H9 (cell line): ENCODE measurements around the gene SRGAP1. TPM values are rescaled to one million over a fixed set of nuclear protein-coding genes. Genes with fewer than 3 reads are reported as not detected.

ENCODE experiments used
- DNase-seq: peaks from one replicate; pipeline ENCODE4 v3.0.0-alpha.2; 2017
- H2AFZ ChIP-seq: one replicate; pipeline ENCODE4 v1.6.1; 2013; ENCODE audit warnings: mild to moderate bottlenecking, low read length, control low read depth, moderate library complexity
- H2AK5ac ChIP-seq: 2 replicates; pipeline ENCODE4 v1.6.1; 2013; ENCODE audit warnings: low read length, control low read depth, mixed read lengths; ENCODE audit not compliant: insufficient read length
- H2BK120ac ChIP-seq: one replicate; pipeline ENCODE4 v1.6.1; 2013; ENCODE audit warnings: low read depth, mild to moderate bottlenecking, low read length, control low read depth, inconsistent platforms; ENCODE audit not compliant: poor library complexity, severe bottlenecking
- H2BK12ac ChIP-seq: 2 replicates; pipeline ENCODE4 v1.6.1; 2013; ENCODE audit warnings: low read length, control low read depth, mixed read lengths, low read depth; ENCODE audit not compliant: insufficient read length
- H2BK15ac ChIP-seq: 2 replicates; pipeline ENCODE4 v1.6.1; 2013; ENCODE audit warnings: low read depth, low read length, control low read depth
- H2BK20ac ChIP-seq: one replicate; pipeline ENCODE4 v1.6.1; 2013; ENCODE audit warnings: low read depth, mild to moderate bottlenecking, low read length, control low read depth, inconsistent platforms; ENCODE audit not compliant: poor library complexity, severe bottlenecking
- H2BK5ac ChIP-seq: 2 replicates; pipeline ENCODE4 v1.6.1; 2013; ENCODE audit warnings: low read length, control low read depth, mixed read lengths; ENCODE audit not compliant: insufficient read length
- H3K14ac ChIP-seq: 2 replicates; pipeline ENCODE4 v1.6.1; 2013; ENCODE audit warnings: low read length, control low read depth; ENCODE audit not compliant: insufficient read depth
- H3K18ac ChIP-seq: 2 replicates; pipeline ENCODE4 v1.6.1; 2013; ENCODE audit warnings: low read depth, mild to moderate bottlenecking, mixed read lengths, low read length, control low read depth; ENCODE audit not compliant: insufficient read length
- H3K23ac ChIP-seq: 2 replicates; pipeline ENCODE4 v1.6.1; 2013; ENCODE audit warnings: low read length, control low read depth, mixed read lengths, low read depth; ENCODE audit not compliant: insufficient read length
- H3K23me2 ChIP-seq: 2 replicates; pipeline ENCODE4 v1.6.1; 2013; ENCODE audit warnings: low read depth, mild to moderate bottlenecking, mixed read lengths, low read length, control low read depth; ENCODE audit not compliant: insufficient read length, poor library complexity, severe bottlenecking
- H3K27ac ChIP-seq: 2 replicates; pipeline ENCODE4 v1.5.1; 2013; ENCODE audit warnings: low read length, control low read depth, mixed read lengths, low read depth; ENCODE audit not compliant: insufficient read length
- H3K27me3 ChIP-seq: 2 replicates; pipeline ENCODE4 v1.6.1; 2013; ENCODE audit warnings: low read length, control low read depth, inconsistent platforms; ENCODE audit not compliant: insufficient read depth
- H3K4ac ChIP-seq: 2 replicates; pipeline ENCODE4 v1.6.1; 2013; ENCODE audit warnings: low read depth, mild to moderate bottlenecking, control low read depth, inconsistent platforms, low read length, moderate library complexity
- H3K4me1 ChIP-seq: 2 replicates; pipeline ENCODE4 v1.6.1; 2013; ENCODE audit warnings: low read length, control low read depth, inconsistent platforms; ENCODE audit not compliant: insufficient read depth
- H3K4me2 ChIP-seq: 2 replicates; pipeline ENCODE4 v1.6.1; 2013; ENCODE audit warnings: low read length, control low read depth, mixed read lengths; ENCODE audit not compliant: insufficient read length, insufficient read depth
- H3K56ac ChIP-seq: 2 replicates; pipeline ENCODE4 v1.6.1; 2013; ENCODE audit warnings: low read depth, mild to moderate bottlenecking, mixed read lengths, low read length, control low read depth; ENCODE audit not compliant: insufficient read length
- H3K79me1 ChIP-seq: 2 replicates; pipeline ENCODE4 v1.6.1; 2013; ENCODE audit warnings: low read depth, mild to moderate bottlenecking, moderate library complexity, low read length, control low read depth, inconsistent platforms; ENCODE audit not compliant: insufficient read depth, poor library complexity, severe bottlenecking
- H3K79me2 ChIP-seq: 2 replicates; pipeline ENCODE4 v1.6.1; 2013; ENCODE audit warnings: low read length, control low read depth, inconsistent platforms; ENCODE audit not compliant: insufficient read depth
- H3K9ac ChIP-seq: 2 replicates; pipeline ENCODE4 v1.6.1; 2013; ENCODE audit warnings: low read length, control low read depth, mixed read lengths; ENCODE audit not compliant: insufficient read length; ENCODE audit errors: extremely low read depth
- H3K9me3 ChIP-seq: one replicate; pipeline ENCODE4 v1.6.1; 2013; ENCODE audit warnings: low read depth, low read length, inconsistent platforms; ENCODE audit not compliant: control insufficient read depth
- H3T11ph ChIP-seq: one replicate; pipeline ENCODE4 v1.6.1; 2013; ENCODE audit warnings: mild to moderate bottlenecking, low read length, control low read depth, inconsistent platforms
- H4K20me1 ChIP-seq: one replicate; pipeline ENCODE4 v1.6.1; 2013; ENCODE audit not compliant: control insufficient read depth, insufficient read length, insufficient read depth
- H4K5ac ChIP-seq: 2 replicates; pipeline ENCODE4 v1.6.1; 2013; ENCODE audit warnings: low read depth, mild to moderate bottlenecking, mixed read lengths, low read length, control low read depth; ENCODE audit not compliant: insufficient read length
- H4K8ac ChIP-seq: replicated peaks from 2 replicates; pipeline ENCODE4 v1.6.1; 2013; ENCODE audit warnings: low read length, control low read depth, mixed read lengths, low read depth; ENCODE audit not compliant: insufficient read length
- H4K91ac ChIP-seq: 2 replicates; pipeline ENCODE4 v1.6.1; 2013; ENCODE audit warnings: low read depth, mild to moderate bottlenecking, moderate library complexity, mixed read lengths, low read length, control low read depth; ENCODE audit not compliant: insufficient read length
- H3K27ac Mint-ChIP-seq, 3 experiments: 2 replicates in 2 of 3; 3 replicates in 1 of 3; pipeline ENCODE4 v1.8.0; 2020 to 2021; ENCODE audit warnings: mixed read lengths in 3 of 3, mild to moderate bottlenecking in 1 of 3, moderate library complexity in 1 of 3
- H3K27me3 Mint-ChIP-seq: 2 replicates; pipeline ENCODE4 v1.8.0; 2021; ENCODE audit warnings: low read depth, mild to moderate bottlenecking, moderate library complexity, mixed read lengths
- H3K36me3 Mint-ChIP-seq, 3 experiments: 2 replicates in 2 of 3; 3 replicates in 1 of 3; pipeline ENCODE4 v1.8.0; 2020 to 2021; ENCODE audit warnings: low read depth in 3 of 3, mixed read lengths in 3 of 3; ENCODE audit not compliant: insufficient read depth in 1 of 3
- H3K4me1 Mint-ChIP-seq, 2 experiments: 2 replicates each; pipeline ENCODE4 v1.8.0; 2020; ENCODE audit warnings: mixed read lengths in 2 of 2
- H3K4me3 Mint-ChIP-seq, 2 experiments: 2 replicates in 1 of 2; 3 replicates in 1 of 2; pipeline ENCODE4 v1.8.0; 2020 to 2021; ENCODE audit warnings: mild to moderate bottlenecking in 2 of 2, mixed read lengths in 2 of 2, moderate library complexity in 1 of 2
- H3K9me3 Mint-ChIP-seq, 2 experiments: 2 replicates in 1 of 2; 3 replicates in 1 of 2; pipeline ENCODE4 v1.8.0; 2020; ENCODE audit warnings: mild to moderate bottlenecking in 2 of 2, mixed read lengths in 2 of 2, moderate library complexity in 1 of 2
- CTCF ChIP-seq: fragments of 200-600 bp; sonication (generic); conservative IDR thresholded peaks from 3 replicates; pipeline ENCODE4 v1.8.0; 2021; ENCODE audit warnings: antibody characterized with exemption, mild to moderate bottlenecking
- WGBS: extraction: QIAGEN DNeasy Blood & Tissue Kit; methylation state at CpG from one replicate; pipeline ENCODE4 v1.1.7; 2013; ENCODE audit warnings: missing lambda C conversion rate, low lambda C conversion rate, mixed read lengths; ENCODE audit not compliant: insufficient read length; ENCODE audit errors: extremely low coverage; 5-methylcytosine and 5-hydroxymethylcytosine counted together
- total RNA-seq: library from RNA; stranded (reverse); gene quantifications from 2 replicates; pipeline ENCODE4 v1.2.1, GENCODE V29; 2021

The SRGAP1 gene
- total RNA-seq, 1 experiment from 2014 or later, result 4.8 TPM

DNA sequence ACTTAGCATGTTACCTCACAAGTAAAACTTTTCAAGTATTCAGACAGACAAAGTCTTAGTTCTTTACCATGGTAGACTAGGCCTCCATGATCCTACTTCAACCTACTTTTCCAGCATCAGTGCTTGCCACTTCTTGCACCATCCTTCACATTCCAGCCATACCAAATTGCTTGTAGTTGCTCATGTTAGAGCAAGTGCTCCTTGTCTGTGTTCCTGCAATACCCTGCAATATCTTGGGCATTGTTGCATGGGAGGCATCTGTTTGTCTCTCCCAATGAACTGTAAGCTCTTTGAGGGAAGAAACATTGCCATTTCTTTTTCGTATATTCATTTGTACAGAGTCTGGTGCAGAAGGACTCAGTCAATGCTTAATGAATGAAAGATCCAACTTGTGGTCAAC, 78.0 kb downstream of the SRGAP1 start:
- H2BK120ac ChIP-seq, result no peak overlapping the region
- H3K14ac ChIP-seq, result no peak overlapping the region
- DNase-seq, result no peak
- no peaks in the 10 kb centered on the region for H4K20me1 ChIP-seq
- H2BK5ac ChIP-seq, result no peak overlapping the region
- H3K4me2 ChIP-seq, result no peak overlapping the region
- no peak overlapping the region for H3K56ac ChIP-seq
- no peak overlapping the region for H4K8ac ChIP-seq
- H3K23me2 ChIP-seq, result no peaks in the 10 kb centered on the region
- no peak overlapping the region for H4K91ac ChIP-seq
- H3T11ph ChIP-seq, result no peak overlapping the region
- H2BK15ac ChIP-seq, result no peak overlapping the region
- H3K79me1 ChIP-seq, result peaks cover 3% of the 10 kb centered on the region
- peaks cover 13 to 14% of the 10 kb centered on the region in 2 experiments for H3K4me1 Mint-ChIP-seq
- H3K27ac Mint-ChIP-seq, result no peak overlapping the region; a peak in 1 of 7 replicates
- no CpG with 5 or more reads among the region's 1 CpG for WGBS
- H3K9me3 Mint-ChIP-seq, result no peaks in the 10 kb centered on the region
- no peak overlapping the region for H3K4me3 Mint-ChIP-seq
- H3K4ac ChIP-seq, result no peak overlapping the region
- no peaks in the 10 kb centered on the region for H3K9me3 ChIP-seq
- no peak for TF ChIP-seq CTCF
- no peaks in the 10 kb centered on the region for H3K79me2 ChIP-seq
- H2AK5ac ChIP-seq, result no peak overlapping the region
- no peaks in the 10 kb centered on the region for H3K27me3 ChIP-seq
- H2BK20ac ChIP-seq, result no peak overlapping the region
- no peak overlapping the region for H3K23ac ChIP-seq
- H3K9ac ChIP-seq, result no peak overlapping the region
- H3K27ac ChIP-seq, result no peak overlapping the region
- H2BK12ac ChIP-seq, result no peak overlapping the region
- peaks cover 5% of the 10 kb centered on the region; the same call in 1 of the 2 replicates for H3K4me1 ChIP-seq
- H2AFZ ChIP-seq, result no peak overlapping the region
- no peak overlapping the region for H4K5ac ChIP-seq
- H3K18ac ChIP-seq, result no peak overlapping the region
- H3K36me3 Mint-ChIP-seq, result no peaks in the 10 kb centered on the region
- no peaks in the 10 kb centered on the region for H3K27me3 Mint-ChIP-seq
